GM23248 (cell line): ENCODE results near the gene PTGR3. TPM values are rescaled to one million over a fixed set of nuclear protein-coding genes. Genes with fewer than 3 reads are reported as not detected.

Source experiments
- DNase-seq: peaks from one replicate; pipeline ENCODE4 v3.0.0-alpha.2; 2015
- H2AFZ ChIP-seq: fragments of 200-600 bp; sonication (generic); 2 replicates; pipeline ENCODE4 v1.6.1; 2016; ENCODE audit warnings: antibody characterized with exemption
- H3F3A ChIP-seq: fragments of 200-600 bp; sonication (generic); 2 replicates; pipeline ENCODE4 v1.6.1; 2016; ENCODE audit warnings: mild to moderate bottlenecking, antibody characterized with exemption, mixed run types; ENCODE audit not compliant: insufficient read depth
- H3K27ac ChIP-seq: fragments of 200-600 bp; sonication (generic); 2 replicates; pipeline ENCODE4 v1.5.1; 2016; ENCODE audit warnings: mild to moderate bottlenecking
- H3K27me3 ChIP-seq: fragments of 200-600 bp; sonication (generic); replicated peaks from 2 replicates; pipeline ENCODE4 v1.6.1; 2016; ENCODE audit warnings: mild to moderate bottlenecking; ENCODE audit not compliant: insufficient read depth
- H3K36me3 ChIP-seq: fragments of 200-600 bp; sonication (generic); 2 replicates; pipeline ENCODE4 v1.6.1; 2016; ENCODE audit warnings: low read depth, mild to moderate bottlenecking
- H3K4me1 ChIP-seq: fragments of 200-600 bp; sonication (generic); 2 replicates; pipeline ENCODE4 v1.6.1; 2016; ENCODE audit warnings: mild to moderate bottlenecking; ENCODE audit not compliant: insufficient read depth
- H3K4me2 ChIP-seq: fragments of 200-600 bp; sonication (generic); one replicate; pipeline ENCODE4 v1.6.1; 2016; ENCODE audit warnings: mild to moderate bottlenecking; ENCODE audit not compliant: unreplicated experiment
- H3K4me3 ChIP-seq: fragments of 200-600 bp; sonication (generic); 2 replicates; pipeline ENCODE4 v1.5.1; 2016; ENCODE audit warnings: mild to moderate bottlenecking
- H3K79me2 ChIP-seq: fragments of 200-600 bp; sonication (generic); 2 replicates; pipeline ENCODE4 v1.6.1; 2016; ENCODE audit warnings: mild to moderate bottlenecking; ENCODE audit not compliant: insufficient read depth
- H3K9ac ChIP-seq: fragments of 200-600 bp; sonication (generic); 2 replicates; pipeline ENCODE4 v1.6.1; 2016; ENCODE audit warnings: mild to moderate bottlenecking
- H3K9me2 ChIP-seq: fragments of 200-600 bp; sonication (generic); 2 replicates; pipeline ENCODE4 v1.6.1; 2016; ENCODE audit warnings: mixed run types, mild to moderate bottlenecking, moderate library complexity; ENCODE audit not compliant: insufficient read depth
- H3K9me3 ChIP-seq: fragments of 200-600 bp; sonication (generic); one replicate; pipeline ENCODE4 v1.6.1; 2017; ENCODE audit warnings: low read depth
- H4K20me1 ChIP-seq: fragments of 200-600 bp; sonication (generic); 2 replicates; pipeline ENCODE4 v1.6.0; 2016; ENCODE audit not compliant: insufficient read depth
- EZH2 ChIP-seq: fragments of 200-600 bp; sonication (generic); IDR thresholded peaks from 2 replicates; pipeline ENCODE4 v1.6.1; 2018; ENCODE audit warnings: antibody characterized with exemption, mild to moderate bottlenecking; ENCODE audit not compliant: insufficient read depth, poor library complexity, severe bottlenecking
- EZH2phosphoT487 ChIP-seq: fragments of 200-600 bp; sonication (generic); IDR thresholded peaks from 2 replicates; pipeline ENCODE4 v1.6.1; 2018; ENCODE audit warnings: antibody characterized with exemption, moderate library complexity, mild to moderate bottlenecking, low read depth; ENCODE audit not compliant: insufficient read depth
- WGBS, 2 experiments: methylation state at CpG; one replicate each; pipeline ENCODE4 v1.1.6; 2015 to 2017; ENCODE audit warnings: low lambda C conversion rate in 2 of 2, low coverage in 1 of 2; ENCODE audit errors: missing lambda C conversion rate in 2 of 2; 5-methylcytosine and 5-hydroxymethylcytosine counted together
- in situ Hi-C: fragments of 300-500 bp; cut with MboI; formaldehyde crosslinking; loops from 2 replicates; pipeline ENCODE4 v1.15.0; 2020
- polyA plus RNA-seq: library from polyadenylated mRNA; unstranded; fragments of >200 nt; fragmentation: Nextera tagmentation; extraction: Ambion mirVana; gene quantifications from 2 replicates; pipeline ENCODE4 v1.2.1, GENCODE V29; 2016
- total RNA-seq: library from RNA; depleted of rRNA; stranded (reverse); fragments of >200 nt; shearing (Covaris generic); gene quantifications from 2 replicates; pipeline ENCODE4 v1.2.3, GENCODE V29; 2014

The PTGR3 gene
- total and polyA plus RNA-seq, 2 experiments from 2014 or later = 10.2 to 21.3 TPM

GRCh38 chr18:75203416-75204268 lies 5.3 kb downstream of the PTGR3 start:
- in situ Hi-C loops = loop anchor here (25.0 kb wide), 1 partner anchor 541 kb away; no protein-coding TSS in a partner anchor
- Histone ChIP-seq H4K20me1 (no peaks in the 10 kb centered on the region), H3K27ac (0 out of 2 replicates have a peak overlapping the region, but pooled peaks have one; percentile 4), H3F3A (peaks cover 22% of the 10 kb centered on the region; the same call in 1 of the 2 replicates), H3K4me1 (peaks cover 30% of the 10 kb centered on the region), H3K36me3 (peaks cover 5% of the 10 kb centered on the region; the same call in 1 of the 2 replicates), H3K4me2 (peak overlapping the region; percentile 73), H3K79me2 (peaks cover 92% of the 10 kb centered on the region), H3K4me3 (peak overlapping the region; percentile 54), H3K9ac (peak overlapping the region; percentile 52), H3K9me2 (no peaks in the 10 kb centered on the region), H3K9me3 (no peaks in the 10 kb centered on the region), H2AFZ (peak overlapping the region; percentile 52), H3K27me3 (no peaks in the 10 kb centered on the region)
- WGBS, 2 experiments = 26% methylated on average over 24 of the region's 24 CpGs
- TF ChIP-seq EZH2phosphoT487 (no peak), EZH2 (no peak)
- peak; percentile 66 for DNase-seq

GRCh38 chr18:75202696-75203365 lies 6.1 kb downstream of the PTGR3 start:
- H3K9ac ChIP-seq = peak overlapping the region; percentile 52
- peaks cover 22% of the 10 kb centered on the region; the same call in 1 of the 2 replicates for H3F3A ChIP-seq
- DNase-seq = no peak
- H3K9me3 ChIP-seq = no peaks in the 10 kb centered on the region
- no peaks in the 10 kb centered on the region for H3K9me2 ChIP-seq
- H2AFZ ChIP-seq = peak overlapping the region; percentile 52; the same call in 1 of the 2 replicates
- H3K79me2 ChIP-seq = peaks cover 95% of the 10 kb centered on the region
- H3K4me2 ChIP-seq = peak overlapping the region; percentile 73
- H3K4me1 ChIP-seq = peaks cover 36% of the 10 kb centered on the region
- WGBS, 2 experiments = 25 to 27% methylated on average over 6 of the region's 6 CpGs
- in situ Hi-C loops = loop anchor here (25.0 kb wide), 1 partner anchor 541 kb away; no protein-coding TSS in a partner anchor
- H3K36me3 ChIP-seq = peaks cover 5% of the 10 kb centered on the region; the same call in 1 of the 2 replicates
- H3K4me3 ChIP-seq = peak overlapping the region; percentile 54
- no peak overlapping the region for H3K27ac ChIP-seq
- TF ChIP-seq EZH2 (no peak), EZH2phosphoT487 (no peak)
- no peaks in the 10 kb centered on the region for H4K20me1 ChIP-seq
- no peaks in the 10 kb centered on the region for H3K27me3 ChIP-seq

GRCh38 chr18:75201282-75202270 lies 7.4 kb downstream of the PTGR3 start:
- DNase-seq = no peak
- 91 to 93% methylated on average over 18 of the region's 18 CpGs for WGBS, 2 experiments
- peaks cover 92% of the 10 kb centered on the region for H3K79me2 ChIP-seq
- H3F3A ChIP-seq = peaks cover 13% of the 10 kb centered on the region; the same call in 1 of the 2 replicates
- in situ Hi-C loops = loop anchor here (25.0 kb wide), 1 partner anchor 539 kb away; no protein-coding TSS in a partner anchor
- H3K36me3 ChIP-seq = peaks cover 5% of the 10 kb centered on the region; the same call in 1 of the 2 replicates
- H3K9me2 ChIP-seq = no peaks in the 10 kb centered on the region
- H3K9me3 ChIP-seq = no peaks in the 10 kb centered on the region
- H3K27me3 ChIP-seq = no peaks in the 10 kb centered on the region
- H2AFZ ChIP-seq = no peak overlapping the region
- peaks cover 27% of the 10 kb centered on the region for H3K4me1 ChIP-seq
- no peaks in the 10 kb centered on the region for H4K20me1 ChIP-seq
- no peak overlapping the region for H3K27ac ChIP-seq
- TF ChIP-seq EZH2 (no peak), EZH2phosphoT487 (no peak)
- H3K4me3 ChIP-seq = no peak overlapping the region
- no peak overlapping the region for H3K4me2 ChIP-seq
- H3K9ac ChIP-seq = no peak overlapping the region
